Caco-2 (cell line): ENCODE results near the gene DMC1. TPM values are rescaled to one million over a fixed set of nuclear protein-coding genes. Genes with fewer than 3 reads are reported as not detected.

ENCODE experiments used
- BruUV-seq: library from RNA; stranded (reverse); fragments of 400-500 nt; replicated peaks from 2 replicates; lab custom pipeline; 2021; lab: Mats Ljungman, UMichigan
- CTCF ChIA-PET: fragments of 300-600 bp; sonication (Branson Sonifier 250); formaldehyde crosslinking; loops from one replicate; lab custom pipeline; 2022; ENCODE audit warnings: antibody characterized with exemption; lab: Charles Lee
- POLR2A ChIA-PET: fragments of 300-600 bp; sonication (Branson Sonifier 250); formaldehyde crosslinking; loops from one replicate; lab custom pipeline; 2022; ENCODE audit warnings: antibody characterized with exemption; lab: Charles Lee
- DNase-seq, 2 experiments: peaks; one replicate each; pipeline versions ENCODE4 v3.0.0 to v3.0.0-alpha.2; 2020 to 2022
- H3K27me3 ChIP-seq: replicated peaks from 2 replicates; pipeline ENCODE4 v1.6.0; 2011; ENCODE audit warnings: low read length; ENCODE audit not compliant: control insufficient read depth, insufficient read depth
- H3K36me3 ChIP-seq: 2 replicates; pipeline ENCODE4 v1.5.1; 2011; ENCODE audit warnings: low read length; ENCODE audit not compliant: control insufficient read depth, insufficient read depth
- H3K4me1 ChIP-seq: fragments of 250-450 bp; sonication (Bioruptor Pico); 2 replicates; pipeline ENCODE4 v1.5.1; 2020; ENCODE audit warnings: mild to moderate bottlenecking
- H3K4me3 ChIP-seq: 2 replicates; pipeline ENCODE4 v1.5.1; 2011; ENCODE audit warnings: low read depth, mild to moderate bottlenecking, control low read depth, low read length
- H3K9me3 ChIP-seq: fragments of 250-450 bp; sonication (Bioruptor Pico); 2 replicates; pipeline ENCODE4 v1.5.1; 2020; ENCODE audit warnings: mild to moderate bottlenecking, moderate library complexity
- H3K27ac Mint-ChIP-seq: one replicate; pipeline ENCODE4 v1.8.0; 2022; ENCODE audit warnings: mixed read lengths; ENCODE audit not compliant: unreplicated experiment
- H3K27me3 Mint-ChIP-seq: one replicate; pipeline ENCODE4 v1.8.0; 2022; ENCODE audit warnings: mixed read lengths; ENCODE audit not compliant: insufficient read depth, unreplicated experiment
- H3K36me3 Mint-ChIP-seq: one replicate; pipeline ENCODE4 v1.8.0; 2022; ENCODE audit warnings: mild to moderate bottlenecking, mixed read lengths; ENCODE audit not compliant: insufficient read depth, unreplicated experiment
- H3K4me1 Mint-ChIP-seq: one replicate; pipeline ENCODE4 v1.8.0; 2022; ENCODE audit warnings: low read depth, mixed read lengths; ENCODE audit not compliant: unreplicated experiment
- H3K4me3 Mint-ChIP-seq: one replicate; pipeline ENCODE4 v1.8.0; 2022; ENCODE audit warnings: mild to moderate bottlenecking, moderate library complexity, mixed read lengths; ENCODE audit not compliant: unreplicated experiment
- H3K9me3 Mint-ChIP-seq: one replicate; pipeline ENCODE4 v1.8.0; 2022; ENCODE audit warnings: mixed read lengths; ENCODE audit not compliant: unreplicated experiment
- CTCF ChIP-seq, 2 experiments: fragments of 200-600 bp in 1 of 2; IDR thresholded peaks; 1 replicate in 1 of 2; 2 replicates in 1 of 2; pipeline versions ENCODE4 v1.5.1 to v1.8.0; 2011 to 2022; ENCODE audit warnings: antibody characterized with exemption in 1 of 2, control low read depth in 1 of 2, inconsistent platforms in 1 of 2, low read depth in 1 of 2, low read length in 1 of 2, mild to moderate bottlenecking in 1 of 2, moderate library complexity in 1 of 2; ENCODE audit not compliant: insufficient read depth in 1 of 2, severe bottlenecking in 1 of 2, unreplicated experiment in 1 of 2
- intact Hi-C: fragments of 100-400 bp; cut with micrococcal nuclease; formaldehyde crosslinking; loops from one replicate; pipeline ENCODE4 v1.10.0; 2022; ENCODE audit not compliant: unreplicated experiment
- total RNA-seq: library from RNA; stranded (reverse); gene quantifications from 2 replicates; pipeline ENCODE4 v1.2.3, GENCODE V29; 2022

Gene DMC1
- total RNA-seq, 1 experiment from 2014 or later = 1.1 TPM

GRCh38 chr22:38614332-38615063, 44.5 kb upstream of the DMC1 start:
- H3K4me1 ChIP-seq = peaks cover 4% of the 10 kb centered on the region
- ChIA-PET POLR2A (no interaction called here), CTCF (no interaction called here)
- Mint-ChIP-seq H3K36me3 (no peaks in the 10 kb centered on the region), H3K27ac (no peak overlapping the region), H3K4me1 (peaks cover 11% of the 10 kb centered on the region), H3K9me3 (peaks cover 4% of the 10 kb centered on the region), H3K4me3 (no peak overlapping the region), H3K27me3 (no peaks in the 10 kb centered on the region)
- DNase-seq = no peak
- BruUV-seq = no TSS peak
- no peaks in the 10 kb centered on the region for H3K27me3 ChIP-seq
- no peak overlapping the region for H3K4me3 ChIP-seq
- no peaks in the 10 kb centered on the region for H3K36me3 ChIP-seq
- peaks cover 6% of the 10 kb centered on the region; the same call in 1 of the 2 replicates for H3K9me3 ChIP-seq
- TF ChIP-seq CTCF (IDR thresholded peaks at IDR 0.05; ENCODE audit: insufficient read depth in 1 of 2, low read depth in 1 of 2, low read length in 1 of 2, severe bottlenecking in 1 of 2, unreplicated experiment in 1 of 2) = no peak
- intact Hi-C loops = no loop called here

DNA sequence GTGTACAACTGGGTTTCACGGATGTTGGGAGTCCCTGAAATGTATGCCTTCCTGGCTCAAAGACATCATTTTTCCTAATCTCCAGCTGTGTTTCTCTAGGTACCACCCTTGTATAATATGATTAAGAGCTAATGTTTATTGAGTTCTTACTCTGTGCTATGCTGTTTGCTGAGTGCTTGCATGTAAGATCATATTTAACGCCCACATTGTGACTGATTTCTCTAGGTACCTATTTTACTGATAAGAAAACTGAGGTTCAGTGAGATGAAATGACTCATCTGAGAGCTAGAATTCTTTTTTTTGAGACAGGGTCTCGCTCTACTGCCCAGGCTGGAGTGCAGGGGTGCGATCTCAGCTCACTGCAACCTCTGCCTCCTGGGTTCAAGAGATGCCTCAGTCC, 43.6 kb upstream of the DMC1 start:
- CTCF ChIA-PET = no interaction called here
- POLR2A ChIA-PET = no interaction called here
- Mint-ChIP-seq H3K27ac (no peak overlapping the region), H3K4me3 (no peak overlapping the region), H3K4me1 (peaks cover 11% of the 10 kb centered on the region), H3K36me3 (peaks cover 6% of the 10 kb centered on the region), H3K27me3 (no peaks in the 10 kb centered on the region), H3K9me3 (no peaks in the 10 kb centered on the region)
- no TSS peak for BruUV-seq
- Histone ChIP-seq H3K9me3 (peaks cover 6% of the 10 kb centered on the region; the same call in 1 of the 2 replicates), H3K27me3 (no peaks in the 10 kb centered on the region), H3K4me1 (peaks cover 4% of the 10 kb centered on the region), H3K36me3 (no peaks in the 10 kb centered on the region), H3K4me3 (no peak overlapping the region)
- DNase-seq = no peak
- TF ChIP-seq CTCF (IDR thresholded peaks at IDR 0.05; ENCODE audit: insufficient read depth in 1 of 2, low read depth in 1 of 2, low read length in 1 of 2, severe bottlenecking in 1 of 2, unreplicated experiment in 1 of 2) = no peak
- intact Hi-C loops = no loop called here

GRCh38 chr22:38612217-38613006, 42.4 kb upstream of the DMC1 start:
- H3K9me3 Mint-ChIP-seq = no peaks in the 10 kb centered on the region

More at GRCh38 chr22:38612217-38613006, 42.4 kb upstream of the DMC1 start:
- H3K36me3 Mint-ChIP-seq = peaks cover 6% of the 10 kb centered on the region
- no peak for TF ChIP-seq CTCF (IDR thresholded peaks at IDR 0.05; ENCODE audit: insufficient read depth in 1 of 2, low read depth in 1 of 2, low read length in 1 of 2, severe bottlenecking in 1 of 2, unreplicated experiment in 1 of 2)
- H3K27ac Mint-ChIP-seq = no peak overlapping the region
- BruUV-seq = no TSS peak
- H3K4me3 Mint-ChIP-seq = no peak overlapping the region
- POLR2A ChIA-PET = no interaction called here
- no peaks in the 10 kb centered on the region for H3K9me3 ChIP-seq
- no peaks in the 10 kb centered on the region for H3K27me3 ChIP-seq
- DNase-seq = no peak
- intact Hi-C loops = no loop called here
- no peaks in the 10 kb centered on the region for H3K36me3 ChIP-seq
- H3K27me3 Mint-ChIP-seq = no peaks in the 10 kb centered on the region
- no peak overlapping the region for H3K4me3 ChIP-seq
- CTCF ChIA-PET = no interaction called here
- H3K4me1 Mint-ChIP-seq = peaks cover 11% of the 10 kb centered on the region
- peaks cover 4% of the 10 kb centered on the region for H3K4me1 ChIP-seq
